GM12878 (cell line): ENCODE data around the gene INHBB.

Experiments
- ATF7 ChIP-seq: fragments of 450-650 bp; IDR thresholded peaks from 2 replicates; pipeline ENCODE4 v1.6.1; 2016; ENCODE audit warnings: low read depth, mild to moderate bottlenecking
- ESRRA ChIP-seq: IDR thresholded peaks from 2 replicates; pipeline ENCODE4 v1.6.1; 2012; ENCODE audit warnings: mild to moderate bottlenecking, low read length, improper control_type of control experiment

- TF ChIP-seq ATF7 (no peak), ESRRA (no peak)
These were observed 53.3 kb downstream of the INHBB start for GRCh38 chr2:120398996-120399888.
